ENCODE results near the gene NLRP1.

NLRP1 gene

DNA sequence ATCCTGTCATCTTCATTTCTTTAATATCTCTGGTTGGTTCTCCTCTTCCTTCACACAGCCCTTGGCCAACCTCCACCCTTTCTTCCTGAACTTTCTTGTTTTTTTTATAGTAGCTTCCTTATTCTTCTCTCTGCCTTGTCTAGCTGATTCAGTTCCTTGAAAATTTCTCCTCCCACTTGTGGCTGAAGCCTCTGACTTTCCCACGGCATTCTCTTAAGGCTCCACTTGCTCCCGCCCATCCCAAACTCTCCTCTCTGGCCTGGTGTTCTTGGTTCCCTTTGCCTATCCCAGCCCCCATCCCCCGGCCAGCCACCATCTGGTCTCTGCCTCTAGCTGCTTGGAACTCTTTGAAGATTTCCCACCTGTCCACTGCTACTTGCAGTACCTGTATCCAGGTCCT is 29.1 kb downstream of the NLRP1 start:
- Histone ChIP-seq H3K4me3 (ENCODE audit: low read length in 2 of 2) (no peak overlapping the region), H3K4me1 (ENCODE audit: control insufficient read depth, insufficient read depth, low read length) (no peaks in the 10 kb centered on the region), H3K27ac (ENCODE audit: low read length) (no peak overlapping the region), H3K27me3 (ENCODE audit: control insufficient read depth in 1 of 2, insufficient read depth in 2 of 2, low read length in 2 of 2) (no peaks in the 10 kb centered on the region), H3K9ac (ENCODE audit: low read length in 2 of 2) (no peak overlapping the region), H3K36me3 (ENCODE audit: control insufficient read depth in 2 of 2, insufficient read depth in 2 of 2, low read length in 2 of 2) (peaks cover 0 to 2% of the 10 kb centered on the region in 2 donors), H3K9me3 (ENCODE audit: control insufficient read depth in 2 of 2, low read length in 2 of 2) (no peaks in the 10 kb centered on the region)

DNA sequence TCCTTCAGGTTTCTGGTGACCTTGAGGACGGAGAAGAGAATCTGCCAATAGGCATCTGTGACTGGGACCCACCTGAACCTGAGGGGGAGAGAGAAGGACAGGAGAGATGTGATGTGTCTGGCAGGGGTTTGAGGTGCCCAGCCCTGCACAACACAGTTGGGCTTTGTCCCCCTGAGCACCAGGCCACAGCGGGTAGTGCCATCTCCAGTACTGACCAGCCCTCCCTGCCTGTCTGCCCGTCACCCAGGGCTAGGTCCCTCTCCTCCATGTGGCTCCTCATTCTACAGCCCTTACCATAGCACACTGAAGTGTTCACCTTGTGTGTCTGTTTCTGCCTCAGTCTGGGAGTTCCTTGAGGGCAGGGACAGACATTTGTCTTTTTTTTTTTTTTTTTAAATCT is 30.8 kb downstream of the NLRP1 start:
- Histone ChIP-seq H3K9ac (ENCODE audit: low read length in 2 of 2) (no peak overlapping the region), H3K36me3 (ENCODE audit: control insufficient read depth in 2 of 2, insufficient read depth in 2 of 2, low read length in 2 of 2) (peaks cover 0 to under 1% of the 10 kb centered on the region in 2 donors)

DNA sequence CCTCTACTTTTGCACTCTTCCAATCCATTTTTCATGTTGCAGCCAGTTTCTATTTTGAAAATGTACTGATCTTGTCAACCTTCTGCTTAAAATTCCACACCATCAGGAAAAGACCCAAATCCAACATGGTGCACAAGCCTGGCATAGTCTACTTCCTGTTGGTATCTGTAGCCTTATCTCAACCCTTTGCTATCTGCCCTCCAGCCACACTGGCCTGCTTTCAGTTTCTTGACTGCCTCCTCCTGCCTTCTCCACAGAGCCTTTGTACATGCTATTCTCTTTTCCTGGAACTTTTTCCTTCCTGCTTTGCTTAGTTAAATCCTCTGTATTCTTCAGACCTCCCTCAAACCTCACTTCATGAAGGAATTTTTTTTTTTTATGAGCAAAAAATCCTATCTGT is 31.5 kb downstream of the NLRP1 start:
- H3K9ac ChIP-seq (ENCODE audit: low read length in 2 of 2): no peak overlapping the region

More for the DNA sequence above, 30.8 kb downstream of the NLRP1 start:
- Histone ChIP-seq H3K4me3 (ENCODE audit: low read length in 2 of 2) (no peak overlapping the region), H3K27ac (ENCODE audit: low read length) (no peak overlapping the region), H3K27me3 (ENCODE audit: control insufficient read depth in 1 of 2, insufficient read depth in 2 of 2, low read length in 2 of 2) (no peaks in the 10 kb centered on the region), H3K9me3 (ENCODE audit: control insufficient read depth in 2 of 2, low read length in 2 of 2) (no peaks in the 10 kb centered on the region), H3K4me1 (ENCODE audit: control insufficient read depth, insufficient read depth, low read length) (no peaks in the 10 kb centered on the region)

DNA sequence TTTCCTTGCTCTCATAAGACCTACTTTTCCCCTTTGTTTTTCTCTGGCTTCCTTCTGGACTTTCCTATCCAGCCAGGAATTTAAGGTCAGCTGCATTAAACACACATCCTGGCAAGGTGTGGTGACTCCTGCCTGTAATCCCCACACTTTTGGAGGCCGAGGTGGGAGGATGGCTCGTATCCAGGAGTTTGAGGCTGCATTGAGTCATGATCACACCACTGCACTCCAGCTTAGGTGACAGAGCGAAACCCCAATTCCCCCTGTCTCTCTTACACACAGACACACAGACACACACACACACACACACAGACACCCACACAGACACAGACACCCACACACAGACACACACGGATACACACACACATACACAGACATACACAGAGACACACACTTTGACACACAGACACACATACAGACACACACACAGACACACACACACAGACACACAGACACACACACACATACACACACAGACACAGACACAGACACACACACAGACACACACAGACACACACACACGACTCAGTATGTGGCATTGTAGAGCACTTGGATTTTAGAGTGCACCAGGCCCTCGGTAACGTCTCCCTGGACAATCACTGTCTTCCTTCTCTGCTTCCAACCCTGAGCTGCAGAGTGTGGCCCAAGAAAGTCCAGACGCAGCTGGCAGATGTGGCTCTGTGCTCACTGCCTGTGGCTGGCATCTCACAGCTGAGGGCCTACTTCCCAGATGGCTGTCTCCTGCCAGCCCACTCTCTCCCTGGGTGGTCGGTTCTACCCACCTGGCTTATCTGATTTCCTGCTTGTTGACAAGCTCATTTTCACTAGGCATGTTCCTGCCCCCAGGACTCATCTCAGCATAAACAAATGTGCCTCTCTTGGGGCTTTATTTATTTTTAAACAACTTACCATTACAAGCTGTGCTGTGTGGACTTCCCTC is 39.0 kb downstream of the NLRP1 start:
- Histone ChIP-seq H3K27me3 (ENCODE audit: control insufficient read depth in 1 of 2, insufficient read depth in 2 of 2, low read length in 2 of 2) (no peaks in the 10 kb centered on the region), H3K9ac (ENCODE audit: low read length in 2 of 2) (no peak overlapping the region), H3K27ac (ENCODE audit: low read length) (no peak overlapping the region), H3K9me3 (ENCODE audit: control insufficient read depth in 2 of 2, low read length in 2 of 2) (no peaks in the 10 kb centered on the region), H3K4me3 (ENCODE audit: low read length in 2 of 2) (no peak overlapping the region), H3K4me1 (ENCODE audit: control insufficient read depth, insufficient read depth, low read length) (no peaks in the 10 kb centered on the region), H3K36me3 (ENCODE audit: control insufficient read depth in 2 of 2, insufficient read depth in 2 of 2, low read length in 2 of 2) (no peaks in the 10 kb centered on the region)

More for the DNA sequence above, 31.5 kb downstream of the NLRP1 start:
- no peaks in the 10 kb centered on the region for H3K36me3 ChIP-seq (ENCODE audit: control insufficient read depth in 2 of 2, insufficient read depth in 2 of 2, low read length in 2 of 2)
- no peak overlapping the region for H3K27ac ChIP-seq (ENCODE audit: low read length)
- no peaks in the 10 kb centered on the region for H3K9me3 ChIP-seq (ENCODE audit: control insufficient read depth in 2 of 2, low read length in 2 of 2)
- no peaks in the 10 kb centered on the region for H3K27me3 ChIP-seq (ENCODE audit: control insufficient read depth in 1 of 2, insufficient read depth in 2 of 2, low read length in 2 of 2)
- no peaks in the 10 kb centered on the region for H3K4me1 ChIP-seq (ENCODE audit: control insufficient read depth, insufficient read depth, low read length)
- H3K4me3 ChIP-seq (ENCODE audit: low read length in 2 of 2): no peak overlapping the region

DNA sequence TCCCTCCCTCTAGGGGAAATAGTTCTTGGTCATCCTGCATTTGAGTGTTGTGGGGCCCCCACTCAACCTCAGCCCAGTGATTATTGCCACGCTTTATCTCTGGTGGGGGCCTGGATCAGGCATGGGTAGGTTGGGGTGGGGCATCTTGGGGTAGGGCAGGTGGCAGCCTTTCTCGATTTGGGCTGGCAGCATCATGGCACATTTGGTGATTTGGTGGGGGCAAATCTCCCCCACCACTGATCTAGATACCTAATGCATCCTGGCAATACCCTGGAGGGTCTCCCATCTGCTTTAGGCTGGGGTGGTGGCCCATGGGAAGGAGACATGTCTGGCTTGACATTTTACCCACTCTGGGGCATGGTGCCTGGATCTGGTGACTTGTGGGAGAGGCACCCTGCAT is 40.2 kb downstream of the NLRP1 start:
- Histone ChIP-seq H3K9ac (ENCODE audit: low read length in 2 of 2) (no peak overlapping the region), H3K9me3 (ENCODE audit: control insufficient read depth in 2 of 2, low read length in 2 of 2) (no peaks in the 10 kb centered on the region), H3K36me3 (ENCODE audit: control insufficient read depth in 2 of 2, insufficient read depth in 2 of 2, low read length in 2 of 2) (no peaks in the 10 kb centered on the region), H3K4me1 (ENCODE audit: control insufficient read depth, insufficient read depth, low read length) (no peaks in the 10 kb centered on the region), H3K27ac (ENCODE audit: low read length) (no peak overlapping the region), H3K4me3 (ENCODE audit: low read length in 2 of 2) (no peak overlapping the region), H3K27me3 (ENCODE audit: control insufficient read depth in 1 of 2, insufficient read depth in 2 of 2, low read length in 2 of 2) (no peaks in the 10 kb centered on the region)

DNA sequence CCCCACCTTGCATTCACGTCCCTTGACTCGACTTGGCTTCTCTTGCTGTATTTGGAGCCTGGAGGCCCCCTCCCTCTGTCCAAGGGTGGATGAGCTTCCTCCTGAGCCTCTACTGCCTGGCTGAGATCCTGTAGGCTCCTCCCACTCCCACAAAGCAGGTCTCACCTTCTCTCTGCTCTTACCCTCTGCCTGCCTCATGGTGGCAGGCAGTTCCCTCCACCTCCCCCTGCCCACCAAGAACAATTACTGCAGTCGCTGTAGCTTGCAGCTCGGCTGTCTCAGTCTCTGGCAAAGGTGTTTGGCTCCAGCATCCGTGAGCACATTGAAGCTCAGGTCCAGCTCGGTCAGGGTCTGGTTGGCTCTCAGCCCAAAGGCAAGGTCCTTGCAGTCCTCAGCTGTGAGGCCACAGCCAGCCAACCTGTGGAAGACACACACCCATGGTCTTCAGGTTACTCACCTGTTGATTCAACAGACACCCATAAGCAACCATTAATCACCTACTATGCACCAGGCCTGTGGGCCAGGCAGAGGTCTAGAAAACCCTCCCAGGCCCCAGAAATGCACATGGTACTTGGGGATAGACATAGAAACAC is 42.6 kb downstream of the NLRP1 start:
- no peaks in the 10 kb centered on the region for H3K27me3 ChIP-seq (ENCODE audit: control insufficient read depth in 1 of 2, insufficient read depth in 2 of 2, low read length in 2 of 2)
- H3K36me3 ChIP-seq (ENCODE audit: control insufficient read depth in 2 of 2, insufficient read depth in 2 of 2, low read length in 2 of 2): peaks cover 0 to 2% of the 10 kb centered on the region in 2 donors

DNA sequence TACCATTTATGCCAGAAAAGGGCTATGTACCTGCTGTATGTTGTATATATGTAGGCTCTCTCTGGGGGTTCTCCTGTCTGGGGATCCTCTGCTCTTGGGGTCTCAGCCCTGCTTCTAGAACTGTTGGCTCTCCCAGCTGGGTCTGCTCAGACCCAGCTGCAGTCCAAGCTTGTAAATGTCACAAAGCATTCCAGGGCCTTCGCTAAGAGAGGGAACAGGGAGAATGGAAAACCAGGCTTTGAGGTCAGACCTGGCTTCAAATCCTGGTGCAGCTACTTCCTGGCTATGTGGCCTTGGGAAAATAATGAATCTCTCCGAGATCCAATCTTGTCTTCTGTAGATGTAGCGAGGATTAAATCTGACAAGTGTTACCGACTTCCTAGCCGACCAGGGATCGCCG is 44.0 kb downstream of the NLRP1 start:
- Histone ChIP-seq H3K9ac (ENCODE audit: low read length in 2 of 2) (no peak overlapping the region), H3K36me3 (ENCODE audit: control insufficient read depth in 2 of 2, insufficient read depth in 2 of 2, low read length in 2 of 2) (peaks cover 0 to 2% of the 10 kb centered on the region in 2 donors), H3K9me3 (ENCODE audit: control insufficient read depth in 2 of 2, low read length in 2 of 2) (no peaks in the 10 kb centered on the region), H3K4me3 (ENCODE audit: low read length in 2 of 2) (no peak overlapping the region), H3K4me1 (ENCODE audit: control insufficient read depth, insufficient read depth, low read length) (no peaks in the 10 kb centered on the region), H3K27me3 (ENCODE audit: control insufficient read depth in 1 of 2, insufficient read depth in 2 of 2, low read length in 2 of 2) (no peaks in the 10 kb centered on the region), H3K27ac (ENCODE audit: low read length) (no peak overlapping the region)

More for the DNA sequence above, 42.6 kb downstream of the NLRP1 start:
- Histone ChIP-seq H3K27ac (ENCODE audit: low read length) (no peak overlapping the region), H3K9me3 (ENCODE audit: control insufficient read depth in 2 of 2, low read length in 2 of 2) (no peaks in the 10 kb centered on the region), H3K4me3 (ENCODE audit: low read length in 2 of 2) (no peak overlapping the region), H3K4me1 (ENCODE audit: control insufficient read depth, insufficient read depth, low read length) (no peaks in the 10 kb centered on the region), H3K9ac (ENCODE audit: low read length in 2 of 2) (no peak overlapping the region)

DNA sequence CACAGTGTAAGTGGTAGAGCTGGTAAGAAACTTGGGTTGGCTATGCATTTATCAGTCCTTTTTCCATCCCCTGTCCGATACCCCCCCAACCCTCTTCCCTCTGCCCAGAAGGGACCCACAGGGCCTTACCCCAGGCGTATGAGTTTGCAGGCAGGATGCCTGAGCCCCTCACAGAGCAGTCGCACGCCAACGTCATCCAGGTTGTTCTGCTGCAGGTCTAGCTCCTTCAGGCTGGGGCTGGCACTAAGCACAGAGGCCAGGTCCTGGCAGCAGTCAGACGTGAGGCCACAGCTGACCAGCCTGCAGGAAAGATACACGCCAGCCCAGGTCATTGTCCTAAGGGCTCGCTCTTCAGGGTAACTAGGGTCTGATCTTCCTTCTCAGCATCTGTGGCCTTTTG is 45.0 kb downstream of the NLRP1 start:
- Histone ChIP-seq H3K4me1 (ENCODE audit: control insufficient read depth, insufficient read depth, low read length) (no peaks in the 10 kb centered on the region), H3K27me3 (ENCODE audit: control insufficient read depth in 1 of 2, insufficient read depth in 2 of 2, low read length in 2 of 2) (no peaks in the 10 kb centered on the region), H3K9me3 (ENCODE audit: control insufficient read depth in 2 of 2, low read length in 2 of 2) (no peaks in the 10 kb centered on the region), H3K9ac (ENCODE audit: low read length in 2 of 2) (no peak overlapping the region), H3K36me3 (ENCODE audit: control insufficient read depth in 2 of 2, insufficient read depth in 2 of 2, low read length in 2 of 2) (peaks cover 0 to 2% of the 10 kb centered on the region in 2 donors), H3K4me3 (ENCODE audit: low read length in 2 of 2) (no peak overlapping the region), H3K27ac (ENCODE audit: low read length) (no peak overlapping the region)

DNA sequence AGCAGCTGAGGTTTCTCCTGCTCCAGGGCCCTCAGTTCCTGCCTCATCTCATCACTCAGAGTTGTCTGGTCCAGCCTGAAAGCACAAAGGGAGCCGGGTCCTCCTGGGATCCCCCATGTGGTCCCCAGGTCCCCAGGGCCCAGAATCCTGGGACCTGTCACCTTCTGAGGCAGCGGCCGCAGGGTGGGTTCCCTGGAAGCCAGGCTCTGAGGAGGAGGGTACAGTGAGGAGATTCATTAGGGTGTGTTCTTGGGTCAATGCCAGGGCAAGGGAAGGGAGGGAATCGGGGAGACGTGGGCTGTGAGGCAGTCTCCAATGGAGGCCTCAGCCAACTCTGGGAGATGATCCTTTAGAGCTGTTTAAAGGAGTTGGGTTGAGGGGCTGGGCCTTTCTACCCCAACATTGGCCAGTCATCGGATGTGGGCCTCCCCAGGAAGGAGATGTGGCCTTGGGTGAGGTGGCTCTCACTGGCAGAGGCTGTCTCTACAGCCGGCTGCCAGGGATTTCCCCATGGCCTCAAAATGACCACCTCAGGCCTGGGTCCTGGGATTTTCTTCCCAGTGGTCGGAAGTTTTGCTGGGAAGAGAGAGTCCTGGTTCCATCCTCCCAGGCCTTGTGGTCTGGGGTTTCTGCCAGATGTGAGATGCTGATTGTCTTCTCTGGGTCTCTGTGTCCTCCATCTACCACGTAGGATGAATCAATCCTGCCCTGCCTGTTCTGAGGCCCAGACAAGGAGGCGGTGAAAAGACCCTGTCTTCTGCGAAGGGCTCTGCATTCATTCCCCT is 47.3 kb downstream of the NLRP1 start:
- peaks cover 0 to 2% of the 10 kb centered on the region in 2 donors for H3K36me3 ChIP-seq (ENCODE audit: control insufficient read depth in 2 of 2, insufficient read depth in 2 of 2, low read length in 2 of 2)
- H3K4me3 ChIP-seq (ENCODE audit: low read length in 2 of 2): no peak overlapping the region
- H3K4me1 ChIP-seq (ENCODE audit: control insufficient read depth, insufficient read depth, low read length): no peaks in the 10 kb centered on the region
- H3K27ac ChIP-seq (ENCODE audit: low read length): no peak overlapping the region
- no peaks in the 10 kb centered on the region for H3K27me3 ChIP-seq (ENCODE audit: control insufficient read depth in 1 of 2, insufficient read depth in 2 of 2, low read length in 2 of 2)
- H3K9ac ChIP-seq (ENCODE audit: low read length in 2 of 2): no peak overlapping the region
- no peaks in the 10 kb centered on the region for H3K9me3 ChIP-seq (ENCODE audit: control insufficient read depth in 2 of 2, low read length in 2 of 2)

DNA sequence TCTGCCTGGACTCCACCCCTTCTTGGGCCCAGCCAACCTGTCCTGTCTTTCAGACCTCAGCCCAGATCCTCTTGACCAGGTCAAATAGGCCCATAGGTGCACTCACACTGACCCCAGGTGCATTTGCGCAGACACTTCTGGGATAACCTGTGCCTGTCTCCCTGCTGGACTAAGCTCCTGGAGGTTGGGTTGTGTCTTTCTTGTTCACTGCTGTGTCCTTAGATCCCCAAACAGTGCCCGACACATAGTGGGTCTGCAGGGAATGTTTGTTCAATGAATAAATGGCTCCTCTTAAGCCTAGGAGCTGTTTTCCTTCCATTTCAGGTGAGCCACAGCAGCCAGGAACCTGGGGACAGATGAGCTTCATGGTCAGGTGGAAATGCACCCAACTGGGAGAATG is 48.9 kb downstream of the NLRP1 start:
- Histone ChIP-seq H3K4me1 (ENCODE audit: control insufficient read depth, insufficient read depth, low read length) (no peaks in the 10 kb centered on the region), H3K9me3 (ENCODE audit: control insufficient read depth in 2 of 2, low read length in 2 of 2) (no peaks in the 10 kb centered on the region), H3K9ac (ENCODE audit: low read length in 2 of 2) (no peak overlapping the region), H3K4me3 (ENCODE audit: low read length in 2 of 2) (no peak overlapping the region), H3K36me3 (ENCODE audit: control insufficient read depth in 2 of 2, insufficient read depth in 2 of 2, low read length in 2 of 2) (peaks cover 0 to 2% of the 10 kb centered on the region in 2 donors), H3K27ac (ENCODE audit: low read length) (no peak overlapping the region), H3K27me3 (ENCODE audit: control insufficient read depth in 1 of 2, insufficient read depth in 2 of 2, low read length in 2 of 2) (no peaks in the 10 kb centered on the region)
